ENCODE data around the gene RIN1.
"Not testable (repeated sequence)": the region's sequence is repeated elsewhere in the genome, so short reads cannot be mapped to it uniquely, and the experiment has no call there.

Gene RIN1

GRCh38 chr11:66316849-66317251, 19.4 kb downstream of the RIN1 start, which contains the start of gene CD248:
Gene CD248, minus strand, starts transcription at chr11:66317044. Its CDS starts 17 bp downstream, at chr11:66317027.
- peak; percentile 11 for DNase-seq

- DNase-seq: no peak
Observed at GRCh38 chr11:66315921-66316811, 20.1 kb downstream of the RIN1 start.

GRCh38 chr11:66315498-66315885, 20.7 kb downstream of the RIN1 start:
- DNase-seq: no peak

- no peak for DNase-seq
Observed at GRCh38 chr11:66314561-66315497, 21.4 kb downstream of the RIN1 start.

GRCh38 chr11:66314186-66314501, 22.1 kb downstream of the RIN1 start:
- DNase-seq: no peak

- DNase-seq: no peak
Observed at GRCh38 chr11:66313321-66314185, 22.7 kb downstream of the RIN1 start.

GRCh38 chr11:66312549-66313320, 23.5 kb downstream of the RIN1 start:
- DNase-seq: peak; percentile 99

- DNase-seq: peak; percentile 98
Observed at GRCh38 chr11:66311965-66312548, 24.2 kb downstream of the RIN1 start.

- no peak for DNase-seq
Observed at GRCh38 chr11:66311470-66311964, 24.7 kb downstream of the RIN1 start.

GRCh38 chr11:66310803-66311440, 25.3 kb downstream of the RIN1 start:
- not testable (repeated sequence) for DNase-seq

- DNase-seq: no peak
Observed at GRCh38 chr11:66310324-66310723, 25.9 kb downstream of the RIN1 start.

- no peak for DNase-seq
Observed at GRCh38 chr11:66309475-66309874, 26.8 kb downstream of the RIN1 start.

- no peak for DNase-seq
Observed at GRCh38 chr11:66302656-66303055, 33.6 kb downstream of the RIN1 start.

GRCh38 chr11:66299186-66299585, 37.0 kb downstream of the RIN1 start:
- DNase-seq: no peak

GRCh38 chr11:66297610-66298009, 38.6 kb downstream of the RIN1 start:
- DNase-seq: no peak

GRCh38 chr11:66294626-66295620, 41.3 kb downstream of the RIN1 start:
- no peak for DNase-seq

- DNase-seq: no peak
Observed at GRCh38 chr11:66293777-66294625, 42.2 kb downstream of the RIN1 start.

- DNase-seq: no peak
Observed at GRCh38 chr11:66293352-66293751, 42.9 kb downstream of the RIN1 start.
